ENCODE measurements around the gene CPED1.

Gene CPED1

DNA sequence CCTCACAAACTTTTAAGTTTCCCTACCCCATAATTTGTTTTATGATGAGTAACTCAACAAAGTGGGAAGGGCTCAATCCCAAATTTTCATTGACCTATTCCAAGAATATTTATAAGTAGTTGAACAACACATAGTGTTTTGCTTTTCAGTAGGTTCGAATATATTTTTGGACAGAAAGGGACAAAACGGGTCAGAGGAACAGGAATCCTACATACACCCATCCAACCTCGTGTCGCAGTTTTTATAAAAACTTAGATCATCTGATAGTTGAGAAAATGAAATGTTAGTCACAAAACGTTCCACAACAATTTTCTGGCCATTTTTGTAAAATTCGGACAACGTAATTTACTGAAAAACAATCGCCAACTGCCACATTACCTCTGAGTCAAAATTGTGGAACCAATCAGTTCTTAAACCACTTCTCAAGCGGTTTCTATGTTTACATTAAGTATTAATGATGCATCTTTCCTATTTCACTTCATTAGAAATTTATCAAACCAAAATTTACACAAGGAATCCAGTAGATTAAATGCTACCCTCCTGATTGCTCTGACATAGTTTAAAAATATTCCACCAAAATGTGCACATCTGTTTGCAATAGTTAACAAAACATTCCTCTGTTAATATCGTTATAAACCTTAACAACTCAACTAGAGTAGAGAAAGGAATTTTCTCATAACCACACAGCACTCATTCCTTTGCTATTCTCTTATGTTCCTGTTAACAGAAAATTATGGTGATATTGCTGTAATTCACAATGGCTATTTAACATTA is 346.6 kb downstream of the CPED1 start:
- H3K4me3 ChIP-seq (ENCODE audit: low read depth, low read length): no peak overlapping the region
- TF ChIP-seq, protein P1, sequence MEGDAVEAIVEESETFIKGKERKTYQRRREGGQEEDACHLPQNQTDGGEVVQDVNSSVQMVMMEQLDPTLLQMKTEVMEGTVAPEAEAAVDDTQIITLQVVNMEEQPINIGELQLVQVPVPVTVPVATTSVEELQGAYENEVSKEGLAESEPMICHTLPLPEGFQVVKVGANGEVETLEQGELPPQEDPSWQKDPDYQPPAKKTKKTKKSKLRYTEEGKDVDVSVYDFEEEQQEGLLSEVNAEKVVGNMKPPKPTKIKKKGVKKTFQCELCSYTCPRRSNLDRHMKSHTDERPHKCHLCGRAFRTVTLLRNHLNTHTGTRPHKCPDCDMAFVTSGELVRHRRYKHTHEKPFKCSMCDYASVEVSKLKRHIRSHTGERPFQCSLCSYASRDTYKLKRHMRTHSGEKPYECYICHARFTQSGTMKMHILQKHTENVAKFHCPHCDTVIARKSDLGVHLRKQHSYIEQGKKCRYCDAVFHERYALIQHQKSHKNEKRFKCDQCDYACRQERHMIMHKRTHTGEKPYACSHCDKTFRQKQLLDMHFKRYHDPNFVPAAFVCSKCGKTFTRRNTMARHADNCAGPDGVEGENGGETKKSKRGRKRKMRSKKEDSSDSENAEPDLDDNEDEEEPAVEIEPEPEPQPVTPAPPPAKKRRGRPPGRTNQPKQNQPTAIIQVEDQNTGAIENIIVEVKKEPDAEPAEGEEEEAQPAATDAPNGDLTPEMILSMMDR (IDR thresholded peaks at IDR 0.05; ENCODE audit: low read depth, low read length): no peak

DNA sequence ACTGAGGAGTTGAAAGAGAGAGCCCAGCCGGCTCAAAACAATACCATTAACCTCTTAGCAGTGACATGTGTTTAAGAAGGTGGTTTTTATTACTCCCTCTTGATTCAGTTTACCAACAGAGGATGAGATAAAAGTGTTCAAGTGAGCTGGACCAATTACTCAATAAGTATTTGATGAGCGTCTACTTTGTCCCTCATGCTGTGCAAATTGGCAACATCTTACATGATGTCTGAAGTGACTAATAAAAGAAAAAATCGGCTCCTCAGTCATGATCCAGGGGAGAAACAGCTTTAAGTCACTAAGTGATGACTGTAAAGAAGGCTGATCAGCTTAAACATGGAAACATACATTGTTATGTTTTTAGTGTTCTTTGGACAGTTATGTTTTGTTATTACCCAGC is 348.1 kb downstream of the CPED1 start:
- TF ChIP-seq, protein P1 (IDR thresholded peaks at IDR 0.05; ENCODE audit: low read depth, low read length): no peak
- no peak overlapping the region for H3K4me3 ChIP-seq (ENCODE audit: low read depth, low read length)

DNA sequence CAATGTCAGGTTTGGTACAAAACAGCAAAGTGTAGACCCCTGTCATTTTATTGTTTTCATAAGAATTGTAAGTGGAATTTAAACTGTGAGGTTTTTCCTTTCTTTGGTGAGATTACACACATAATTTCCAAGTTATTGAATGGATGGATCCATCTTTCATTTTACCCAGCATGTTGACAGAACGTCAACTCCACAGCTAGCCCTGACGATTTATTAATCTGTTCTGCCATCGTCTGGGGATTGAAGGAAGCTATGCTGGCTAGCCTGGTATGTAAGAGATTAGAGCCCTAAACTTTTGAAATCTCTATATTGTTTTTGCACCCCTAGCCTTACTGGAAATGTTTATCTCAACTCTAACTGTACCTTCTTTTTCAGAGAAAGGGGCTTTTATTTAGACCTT is 348.9 kb downstream of the CPED1 start:
- H3K4me3 ChIP-seq (ENCODE audit: low read depth, low read length): no peak overlapping the region
- TF ChIP-seq, protein P1 (IDR thresholded peaks at IDR 0.05; ENCODE audit: low read depth, low read length): no peak

DNA sequence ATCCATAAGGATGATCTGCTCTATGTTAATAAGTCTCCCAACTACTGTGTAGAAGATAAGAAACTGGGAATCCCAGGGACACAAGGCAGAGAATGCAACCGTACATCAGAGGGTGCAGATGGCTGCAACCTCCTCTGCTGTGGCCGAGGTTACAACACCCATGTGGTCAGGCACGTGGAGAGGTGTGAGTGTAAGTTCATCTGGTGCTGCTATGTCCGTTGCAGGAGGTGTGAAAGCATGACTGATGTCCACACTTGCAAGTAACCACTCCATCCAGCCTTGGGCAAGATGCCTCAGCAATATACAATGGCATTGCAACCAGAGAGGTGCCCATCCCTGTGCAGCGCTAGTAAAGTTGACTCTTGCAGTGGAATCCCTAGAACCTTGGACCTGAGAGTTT is 350.6 kb downstream of the CPED1 start:
- TF ChIP-seq, protein P1 (IDR thresholded peaks at IDR 0.05; ENCODE audit: low read depth, low read length): no peak
- no peak overlapping the region for H3K4me3 ChIP-seq (ENCODE audit: low read depth, low read length)

DNA sequence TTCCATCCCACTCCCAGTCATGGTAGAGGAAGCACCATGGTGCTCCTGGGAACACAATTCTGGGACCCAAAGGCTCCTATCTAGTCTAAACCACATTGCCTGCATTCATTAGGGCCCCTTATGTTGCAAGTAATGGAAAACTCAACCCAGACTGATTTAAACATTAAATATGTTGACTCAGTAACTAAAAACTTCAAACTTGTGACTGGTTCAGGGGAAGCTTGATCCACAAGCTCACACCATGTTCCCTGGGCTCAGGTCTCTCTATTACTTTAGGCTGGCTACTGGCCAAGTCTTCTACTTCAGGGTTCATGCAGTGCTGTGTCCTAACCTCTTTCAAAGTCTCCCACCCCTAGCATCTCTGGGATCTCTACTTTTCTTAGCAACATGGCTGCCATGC is 353.4 kb downstream of the CPED1 start:
- H3K4me3 ChIP-seq (ENCODE audit: low read depth, low read length): no peak overlapping the region
- TF ChIP-seq, protein P1 (IDR thresholded peaks at IDR 0.05; ENCODE audit: low read depth, low read length): no peak

DNA sequence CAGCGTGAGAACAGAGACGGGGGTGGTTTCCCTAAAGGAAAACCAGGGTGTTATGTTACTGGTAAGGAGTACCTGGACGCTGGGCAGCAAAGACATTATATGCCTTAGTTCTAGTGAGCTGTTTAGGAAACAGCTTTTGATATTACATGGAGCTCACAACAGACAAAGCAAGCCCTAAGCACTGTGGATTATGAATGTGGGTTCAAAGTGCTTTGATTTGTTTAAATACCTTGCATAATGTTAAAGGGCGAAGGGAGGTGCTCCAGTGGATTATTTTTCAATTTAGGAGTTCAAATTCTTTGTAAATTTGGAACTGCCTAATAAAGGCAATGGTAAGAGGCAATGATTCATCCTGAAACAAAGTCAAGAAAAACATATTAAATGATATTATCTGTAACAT is 354.1 kb downstream of the CPED1 start:
- TF ChIP-seq, protein P1 (IDR thresholded peaks at IDR 0.05; ENCODE audit: low read depth, low read length): no peak
- H3K4me3 ChIP-seq (ENCODE audit: low read depth, low read length): no peak overlapping the region

DNA sequence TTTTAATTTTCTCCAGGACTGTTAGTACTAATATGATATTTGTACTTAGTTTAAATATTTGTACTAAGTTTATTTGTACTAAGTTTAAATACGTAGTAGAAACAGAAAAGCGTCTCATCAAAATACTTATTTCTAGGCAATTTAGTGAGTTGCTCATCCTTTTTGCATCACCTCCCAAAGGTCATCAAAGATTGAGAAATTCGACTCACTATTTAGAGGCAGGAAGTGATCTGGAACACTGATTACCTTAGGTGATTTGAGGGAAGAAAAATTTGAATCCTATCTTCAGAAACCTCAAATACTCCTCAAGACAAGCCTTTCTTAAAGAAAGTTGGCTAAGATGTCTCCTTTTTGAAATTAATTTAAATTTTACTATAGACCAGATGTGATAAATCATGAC is 354.8 kb downstream of the CPED1 start:
- TF ChIP-seq, protein P1 (IDR thresholded peaks at IDR 0.05; ENCODE audit: low read depth, low read length): no peak
- no peak overlapping the region for H3K4me3 ChIP-seq (ENCODE audit: low read depth, low read length)

All from WI38 (cell line).